Neutrophil (primary cell): Measurements from ENCODE around the gene C2CD2L.

Experiments
- H3K27ac ChIP-seq: fragments of 200-600 bp; sonication (generic); 2 replicates; pipeline ENCODE4 v1.5.1; 2016; ENCODE audit warnings: mild to moderate bottlenecking, moderate library complexity
- H3K27me3 ChIP-seq: fragments of 200-600 bp; sonication (generic); 2 replicates; pipeline ENCODE4 v1.6.0; 2016; ENCODE audit warnings: mild to moderate bottlenecking
- H3K36me3 ChIP-seq: fragments of 200-600 bp; sonication (generic); 2 replicates; pipeline ENCODE4 v1.5.1; 2017
- H3K4me1 ChIP-seq, 2 experiments: fragments of 200-600 bp in 1 of 2; sonication (generic) in 1 of 2; 1 replicate in 1 of 2; 2 replicates in 1 of 2; pipeline versions ENCODE4 v1.5.1 to v1.6.1; 2013 to 2016; ENCODE audit warnings: low read depth in 1 of 2, low read length in 1 of 2, mild to moderate bottlenecking in 1 of 2, moderate library complexity in 1 of 2; ENCODE audit not compliant: control insufficient read depth in 1 of 2, insufficient read depth in 1 of 2
- H3K4me3 ChIP-seq, 2 experiments: fragments of 200-600 bp in 1 of 2; sonication (generic) in 1 of 2; 1 replicate in 1 of 2; 2 replicates in 1 of 2; pipeline ENCODE4 v1.5.1; 2013 to 2016; ENCODE audit warnings: low read depth in 1 of 2, low read length in 1 of 2, mild to moderate bottlenecking in 1 of 2, moderate library complexity in 1 of 2
- H3K9me3 ChIP-seq: fragments of 200-600 bp; sonication (generic); 2 replicates; pipeline ENCODE4 v1.5.1; 2016
- TF ChIP-seq, protein P1 (sequence below): fragments of 200-600 bp; sonication (generic); IDR thresholded peaks from 2 replicates; pipeline ENCODE4 v1.5.1; 2016; ENCODE audit warnings: antibody characterized with exemption

C2CD2L gene

DNA sequence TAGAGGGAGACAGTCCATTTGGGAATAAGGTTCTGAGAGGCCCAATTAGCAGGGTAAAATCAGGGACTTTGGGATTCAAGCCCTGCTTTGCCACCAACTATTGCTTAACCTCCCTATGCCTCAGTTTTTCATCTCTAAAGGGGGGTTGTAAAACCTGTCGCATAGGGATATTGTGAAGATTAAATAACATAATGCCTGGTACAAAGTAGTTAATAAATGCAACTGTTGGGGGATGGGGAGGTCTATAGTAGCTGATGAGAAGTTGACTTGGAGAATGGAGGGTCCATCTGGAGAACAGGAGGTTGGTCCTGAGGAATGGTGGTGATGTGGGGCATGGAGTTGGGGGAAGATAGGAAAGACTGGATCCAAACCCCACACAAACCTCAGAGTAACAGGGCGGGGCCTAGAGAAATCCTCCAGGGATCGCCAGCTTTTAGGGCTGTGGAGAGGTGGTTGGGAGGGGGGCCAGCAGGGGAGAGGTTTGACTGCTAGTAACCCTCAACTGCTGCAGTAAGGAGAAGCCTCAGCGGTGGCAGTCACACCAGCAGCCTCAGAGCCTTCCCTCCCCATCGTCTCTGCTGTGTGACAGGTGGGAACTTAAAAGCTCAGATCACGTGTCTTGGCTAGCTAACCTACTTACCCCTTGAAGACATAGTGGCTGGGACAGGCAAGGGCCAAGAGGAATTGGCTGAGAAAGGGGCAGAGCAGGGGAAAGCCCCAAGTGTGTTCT lies 40.6 kb downstream of the C2CD2L start:
- no peak overlapping the region for H3K27ac ChIP-seq
- H3K27me3 ChIP-seq: peaks cover 78% of the 10 kb centered on the region
- H3K4me1 ChIP-seq: peaks cover 10 to 26% of the 10 kb centered on the region in 2 experiments
- H3K4me3 ChIP-seq: no peak overlapping the region
- TF ChIP-seq, protein P1, sequence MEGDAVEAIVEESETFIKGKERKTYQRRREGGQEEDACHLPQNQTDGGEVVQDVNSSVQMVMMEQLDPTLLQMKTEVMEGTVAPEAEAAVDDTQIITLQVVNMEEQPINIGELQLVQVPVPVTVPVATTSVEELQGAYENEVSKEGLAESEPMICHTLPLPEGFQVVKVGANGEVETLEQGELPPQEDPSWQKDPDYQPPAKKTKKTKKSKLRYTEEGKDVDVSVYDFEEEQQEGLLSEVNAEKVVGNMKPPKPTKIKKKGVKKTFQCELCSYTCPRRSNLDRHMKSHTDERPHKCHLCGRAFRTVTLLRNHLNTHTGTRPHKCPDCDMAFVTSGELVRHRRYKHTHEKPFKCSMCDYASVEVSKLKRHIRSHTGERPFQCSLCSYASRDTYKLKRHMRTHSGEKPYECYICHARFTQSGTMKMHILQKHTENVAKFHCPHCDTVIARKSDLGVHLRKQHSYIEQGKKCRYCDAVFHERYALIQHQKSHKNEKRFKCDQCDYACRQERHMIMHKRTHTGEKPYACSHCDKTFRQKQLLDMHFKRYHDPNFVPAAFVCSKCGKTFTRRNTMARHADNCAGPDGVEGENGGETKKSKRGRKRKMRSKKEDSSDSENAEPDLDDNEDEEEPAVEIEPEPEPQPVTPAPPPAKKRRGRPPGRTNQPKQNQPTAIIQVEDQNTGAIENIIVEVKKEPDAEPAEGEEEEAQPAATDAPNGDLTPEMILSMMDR: no peak
- H3K36me3 ChIP-seq: no peaks in the 10 kb centered on the region
- H3K9me3 ChIP-seq: no peaks in the 10 kb centered on the region

DNA sequence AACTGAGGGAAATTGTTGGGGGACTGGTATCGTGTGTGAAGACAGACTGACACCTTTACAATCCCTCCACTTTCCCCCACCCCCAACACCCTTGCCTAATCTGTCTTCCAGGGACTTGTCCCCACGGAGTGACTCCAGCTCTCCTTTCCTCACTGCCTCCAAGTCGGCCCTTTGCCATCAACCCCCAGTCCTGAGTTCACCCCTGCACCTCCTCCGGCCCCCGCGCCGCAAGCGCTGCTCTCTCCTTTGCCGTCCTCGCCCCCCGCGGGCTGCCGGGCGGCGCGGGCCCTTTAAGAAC lies 41.5 kb downstream of the C2CD2L start:
- H3K36me3 ChIP-seq: no peaks in the 10 kb centered on the region
- no peaks in the 10 kb centered on the region for H3K9me3 ChIP-seq
- peak overlapping the region; percentile 52 to 62 for H3K4me3 ChIP-seq
- no peak overlapping the region for H3K27ac ChIP-seq
- H3K27me3 ChIP-seq: peaks cover 87% of the 10 kb centered on the region
- TF ChIP-seq, protein P1: no peak
- H3K4me1 ChIP-seq: peaks cover 10 to 21% of the 10 kb centered on the region in 2 experiments

GRCh38 chr11:119149018-119149785 lies 42.1 kb downstream of the C2CD2L start, which contains the start of gene ABCG4:
TSS of gene ABCG4 (plus strand) at chr11:119149052. CDS start at chr11:119149966, 914 bp downstream.
- H3K4me1 ChIP-seq: peaks cover 10 to 21% of the 10 kb centered on the region in 2 experiments
- H3K36me3 ChIP-seq: no peaks in the 10 kb centered on the region
- H3K4me3 ChIP-seq: peak within 1 kb of the TSS; percentile 52 to 62
- H3K27me3 ChIP-seq: peaks cover 92% of the 10 kb centered on the region
- H3K27ac ChIP-seq: no peak within 1 kb of the TSS
- TF ChIP-seq, protein P1: no peak
- no peaks in the 10 kb centered on the region for H3K9me3 ChIP-seq

DNA sequence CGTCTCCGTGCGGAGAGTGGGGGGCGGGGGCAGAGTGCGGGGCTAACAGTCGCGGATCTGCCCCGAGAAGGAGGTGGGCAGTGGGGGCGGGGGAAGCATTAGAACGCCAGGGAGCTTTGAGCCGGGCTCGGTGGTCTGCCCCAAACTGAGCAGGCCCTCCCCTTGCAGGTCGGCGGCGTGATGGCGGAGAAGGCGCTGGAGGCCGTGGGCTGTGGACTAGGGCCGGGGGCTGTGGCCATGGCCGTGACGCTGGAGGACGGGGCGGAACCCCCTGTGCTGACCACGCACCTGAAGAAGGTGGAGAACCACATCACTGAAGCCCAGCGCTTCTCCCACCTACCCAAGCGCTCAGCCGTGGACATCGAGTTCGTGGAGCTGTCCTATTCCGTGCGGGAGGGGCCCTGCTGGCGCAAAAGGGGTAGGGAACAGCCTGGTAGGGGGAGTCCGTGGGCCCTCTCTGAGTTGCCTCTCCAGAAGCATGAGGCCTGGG lies 42.7 kb downstream of the C2CD2L start:
- Histone ChIP-seq H3K9me3 (no peaks in the 10 kb centered on the region), H3K4me3 (peak overlapping the region in 1 of 2 experiments; percentile 62), H3K4me1 (peaks cover 10 to 19% of the 10 kb centered on the region in 2 experiments), H3K36me3 (no peaks in the 10 kb centered on the region), H3K27ac (no peak overlapping the region), H3K27me3 (peaks cover 98% of the 10 kb centered on the region)
- TF ChIP-seq, protein P1: no peak

GRCh38 chr11:119152043-119152442 lies 44.9 kb downstream of the C2CD2L start:
- H3K4me3 ChIP-seq: no peak overlapping the region
- H3K36me3 ChIP-seq: no peaks in the 10 kb centered on the region
- TF ChIP-seq, protein P1: no peak
- H3K4me1 ChIP-seq: peaks cover 10 to 15% of the 10 kb centered on the region in 2 experiments
- H3K9me3 ChIP-seq: no peaks in the 10 kb centered on the region
- no peak overlapping the region for H3K27ac ChIP-seq
- H3K27me3 ChIP-seq: peaks cover 100% of the 10 kb centered on the region
